Neural cell (in vitro differentiated cells): ENCODE data around the gene MARS2. TPM values are rescaled to one million over a fixed set of nuclear protein-coding genes. Genes with fewer than 3 reads are reported as not detected.
A peak's percentile ranks its signal among the peaks of the same experiment; 100 is the strongest.

Experiments used
- H2AFZ ChIP-seq: fragments of 200-600, 300-800 bp; sonication (generic), shearing (Covaris generic); 2 replicates; pipeline ENCODE4 v1.6.0; 2014; ENCODE audit warnings: low read depth, mild to moderate bottlenecking, antibody characterized with exemption, low read length, moderate library complexity
- H3F3A ChIP-seq: fragments of 200-600 bp; shearing (Covaris generic); 2 replicates; pipeline ENCODE4 v1.6.1; 2016; ENCODE audit warnings: mild to moderate bottlenecking, moderate library complexity, mixed read lengths, antibody characterized with exemption, low read length; ENCODE audit not compliant: insufficient read depth, poor library complexity, severe bottlenecking
- H3K27ac ChIP-seq: fragments of 200-600, 300-800 bp; sonication (generic), shearing (Covaris generic); 2 replicates; pipeline ENCODE4 v1.5.1; 2014; ENCODE audit warnings: mild to moderate bottlenecking, low read length, moderate library complexity
- H3K27me3 ChIP-seq: fragments of 300-800, 200-600 bp; sonication (generic), shearing (Covaris generic); 2 replicates; pipeline ENCODE4 v1.6.0; 2014; ENCODE audit warnings: mild to moderate bottlenecking, low read depth, low read length, moderate library complexity; ENCODE audit not compliant: insufficient read depth
- H3K36me3 ChIP-seq: fragments of 300-800, 200-600 bp; sonication (generic), shearing (Covaris generic); 2 replicates; pipeline ENCODE4 v1.5.1; 2014; ENCODE audit warnings: mild to moderate bottlenecking, antibody characterized with exemption, low read length, moderate library complexity; ENCODE audit not compliant: insufficient read depth
- H3K4me2 ChIP-seq: fragments of 300-800, 200-600 bp; sonication (generic), shearing (Covaris generic); 2 replicates; pipeline ENCODE4 v1.6.0; 2014; ENCODE audit warnings: mild to moderate bottlenecking, low read length
- H3K4me3 ChIP-seq: fragments of 300-800, 200-600 bp; sonication (generic), shearing (Covaris generic); 2 replicates; pipeline ENCODE4 v1.5.1; 2014; ENCODE audit warnings: mild to moderate bottlenecking, low read length, moderate library complexity
- H3K79me2 ChIP-seq: fragments of 200-600 bp; shearing (Covaris generic); replicated peaks from 2 replicates; pipeline ENCODE4 v1.6.0; 2014; ENCODE audit warnings: mild to moderate bottlenecking, low read length, moderate library complexity; ENCODE audit not compliant: insufficient read depth
- H3K9ac ChIP-seq: fragments of 300-800, 200-600 bp; sonication (generic), shearing (Covaris generic); 2 replicates; pipeline ENCODE4 v1.6.1; 2016; ENCODE audit warnings: mild to moderate bottlenecking, low read length, mixed read lengths
- H3K9me2 ChIP-seq: fragments of 200-600 bp; shearing (Covaris generic); 2 replicates; pipeline ENCODE4 v1.6.1; 2016; ENCODE audit warnings: mild to moderate bottlenecking, low read length, mixed read lengths; ENCODE audit not compliant: insufficient read depth
- H3K9me3 ChIP-seq: fragments of 200-600, 300-800 bp; sonication (generic), shearing (Covaris generic); 2 replicates; pipeline ENCODE4 v1.6.1; 2016; ENCODE audit warnings: mild to moderate bottlenecking, mixed run types, low read length, moderate library complexity, mixed read lengths
- H4K20me1 ChIP-seq: fragments of 200-600 bp; shearing (Covaris generic); 2 replicates; pipeline ENCODE4 v1.6.1; 2016; ENCODE audit warnings: mild to moderate bottlenecking, mixed run types; ENCODE audit not compliant: insufficient read depth
- EP300 ChIP-seq: fragments of 450-650 bp; conservative IDR thresholded peaks from 2 replicates; pipeline ENCODE4 v1.6.1; 2014; ENCODE audit warnings: antibody characterized with exemption, mild to moderate bottlenecking, moderate library complexity; ENCODE audit not compliant: poor library complexity, severe bottlenecking
- EZH2 ChIP-seq: fragments of 200-600, 300-800 bp; shearing (Covaris generic), sonication (generic); IDR thresholded peaks from 2 replicates; pipeline ENCODE4 v1.6.1; 2014; ENCODE audit warnings: antibody characterized with exemption, low read length, borderline replicate concordance, mild to moderate bottlenecking; ENCODE audit not compliant: insufficient read depth, poor library complexity, severe bottlenecking
- MXI1 ChIP-seq: fragments of 450-650 bp; conservative IDR thresholded peaks from 2 replicates; pipeline ENCODE4 v1.6.1; 2014; ENCODE audit warnings: antibody characterized with exemption, mild to moderate bottlenecking; ENCODE audit not compliant: poor library complexity, severe bottlenecking
- POLR2AphosphoS5 ChIP-seq: IDR thresholded peaks from 2 replicates; pipeline ENCODE4 v1.6.1; 2012
- RAD21 ChIP-seq: fragments of 450-650 bp; conservative IDR thresholded peaks from 2 replicates; pipeline ENCODE4 v1.6.1; 2014; ENCODE audit warnings: antibody characterized with exemption, mild to moderate bottlenecking, moderate library complexity
- SMC3 ChIP-seq: fragments of 450-650 bp; conservative IDR thresholded peaks from 2 replicates; pipeline ENCODE4 v1.6.1; 2014; ENCODE audit warnings: antibody characterized with exemption, mild to moderate bottlenecking, moderate library complexity; ENCODE audit not compliant: poor library complexity
- TAF1 ChIP-seq: IDR thresholded peaks from 2 replicates; pipeline ENCODE4 v1.6.1; 2012; ENCODE audit warnings: low read depth
- polyA plus RNA-seq: library from polyadenylated mRNA; depleted of rRNA; stranded (reverse); fragments of >200 nt; gene quantifications from 2 replicates; pipeline ENCODE4 v1.2.3, GENCODE V29; 2014
- TF ChIP-seq, protein P1 (sequence below): IDR thresholded peaks from 2 replicates; pipeline ENCODE4 v1.6.1; 2012; ENCODE audit warnings: borderline replicate concordance
- TF ChIP-seq, protein P2 (sequence below): fragments of 450-650 bp; IDR thresholded peaks from 2 replicates; pipeline ENCODE4 v1.5.1; 2014; ENCODE audit warnings: antibody characterized with exemption, mild to moderate bottlenecking, moderate library complexity; ENCODE audit not compliant: poor library complexity, severe bottlenecking

The MARS2 gene
- polyA plus RNA-seq, 1 donor from 2014 or later, result 3.8 TPM

DNA sequence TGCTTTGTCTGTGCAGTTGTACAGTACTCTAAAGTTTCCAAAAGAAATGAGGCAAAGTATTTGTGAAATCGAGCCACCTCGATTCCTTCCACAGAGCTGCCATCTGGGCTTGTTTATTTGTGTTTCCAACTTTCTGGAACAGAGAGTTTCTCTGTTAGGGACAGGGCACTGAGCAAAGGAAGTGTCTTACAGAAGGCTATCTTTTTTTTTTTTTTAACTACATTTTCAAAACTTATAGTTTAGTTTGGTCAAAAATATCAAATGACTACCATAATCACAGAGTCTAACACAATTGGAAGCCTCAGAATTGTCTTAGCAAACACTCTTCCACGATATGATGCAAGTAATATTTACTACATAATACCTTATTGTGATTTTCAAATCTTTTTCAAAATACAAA is 30.6 kb upstream of the MARS2 start:
- Histone ChIP-seq H3F3A (no peaks in the 10 kb centered on the region), H3K4me2 (no peak overlapping the region), H3K9ac (no peak overlapping the region), H2AFZ (no peak overlapping the region), H3K9me2 (no peaks in the 10 kb centered on the region), H3K27me3 (no peaks in the 10 kb centered on the region), H3K79me2 (peaks cover 4% of the 10 kb centered on the region), H4K20me1 (no peaks in the 10 kb centered on the region), H3K36me3 (no peaks in the 10 kb centered on the region), H3K9me3 (no peaks in the 10 kb centered on the region), H3K4me3 (no peak overlapping the region), H3K27ac (no peak overlapping the region)
- TF ChIP-seq, protein P1, sequence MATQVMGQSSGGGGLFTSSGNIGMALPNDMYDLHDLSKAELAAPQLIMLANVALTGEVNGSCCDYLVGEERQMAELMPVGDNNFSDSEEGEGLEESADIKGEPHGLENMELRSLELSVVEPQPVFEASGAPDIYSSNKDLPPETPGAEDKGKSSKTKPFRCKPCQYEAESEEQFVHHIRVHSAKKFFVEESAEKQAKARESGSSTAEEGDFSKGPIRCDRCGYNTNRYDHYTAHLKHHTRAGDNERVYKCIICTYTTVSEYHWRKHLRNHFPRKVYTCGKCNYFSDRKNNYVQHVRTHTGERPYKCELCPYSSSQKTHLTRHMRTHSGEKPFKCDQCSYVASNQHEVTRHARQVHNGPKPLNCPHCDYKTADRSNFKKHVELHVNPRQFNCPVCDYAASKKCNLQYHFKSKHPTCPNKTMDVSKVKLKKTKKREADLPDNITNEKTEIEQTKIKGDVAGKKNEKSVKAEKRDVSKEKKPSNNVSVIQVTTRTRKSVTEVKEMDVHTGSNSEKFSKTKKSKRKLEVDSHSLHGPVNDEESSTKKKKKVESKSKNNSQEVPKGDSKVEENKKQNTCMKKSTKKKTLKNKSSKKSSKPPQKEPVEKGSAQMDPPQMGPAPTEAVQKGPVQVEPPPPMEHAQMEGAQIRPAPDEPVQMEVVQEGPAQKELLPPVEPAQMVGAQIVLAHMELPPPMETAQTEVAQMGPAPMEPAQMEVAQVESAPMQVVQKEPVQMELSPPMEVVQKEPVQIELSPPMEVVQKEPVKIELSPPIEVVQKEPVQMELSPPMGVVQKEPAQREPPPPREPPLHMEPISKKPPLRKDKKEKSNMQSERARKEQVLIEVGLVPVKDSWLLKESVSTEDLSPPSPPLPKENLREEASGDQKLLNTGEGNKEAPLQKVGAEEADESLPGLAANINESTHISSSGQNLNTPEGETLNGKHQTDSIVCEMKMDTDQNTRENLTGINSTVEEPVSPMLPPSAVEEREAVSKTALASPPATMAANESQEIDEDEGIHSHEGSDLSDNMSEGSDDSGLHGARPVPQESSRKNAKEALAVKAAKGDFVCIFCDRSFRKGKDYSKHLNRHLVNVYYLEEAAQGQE, result no peak
- TF ChIP-seq TAF1 (no peak), MXI1 (no peak), RAD21 (no peak), POLR2AphosphoS5 (no peak), SMC3 (no peak), EP300 (no peak), EZH2 (no peak)
- TF ChIP-seq, protein P2, sequence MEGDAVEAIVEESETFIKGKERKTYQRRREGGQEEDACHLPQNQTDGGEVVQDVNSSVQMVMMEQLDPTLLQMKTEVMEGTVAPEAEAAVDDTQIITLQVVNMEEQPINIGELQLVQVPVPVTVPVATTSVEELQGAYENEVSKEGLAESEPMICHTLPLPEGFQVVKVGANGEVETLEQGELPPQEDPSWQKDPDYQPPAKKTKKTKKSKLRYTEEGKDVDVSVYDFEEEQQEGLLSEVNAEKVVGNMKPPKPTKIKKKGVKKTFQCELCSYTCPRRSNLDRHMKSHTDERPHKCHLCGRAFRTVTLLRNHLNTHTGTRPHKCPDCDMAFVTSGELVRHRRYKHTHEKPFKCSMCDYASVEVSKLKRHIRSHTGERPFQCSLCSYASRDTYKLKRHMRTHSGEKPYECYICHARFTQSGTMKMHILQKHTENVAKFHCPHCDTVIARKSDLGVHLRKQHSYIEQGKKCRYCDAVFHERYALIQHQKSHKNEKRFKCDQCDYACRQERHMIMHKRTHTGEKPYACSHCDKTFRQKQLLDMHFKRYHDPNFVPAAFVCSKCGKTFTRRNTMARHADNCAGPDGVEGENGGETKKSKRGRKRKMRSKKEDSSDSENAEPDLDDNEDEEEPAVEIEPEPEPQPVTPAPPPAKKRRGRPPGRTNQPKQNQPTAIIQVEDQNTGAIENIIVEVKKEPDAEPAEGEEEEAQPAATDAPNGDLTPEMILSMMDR, result no peak

DNA sequence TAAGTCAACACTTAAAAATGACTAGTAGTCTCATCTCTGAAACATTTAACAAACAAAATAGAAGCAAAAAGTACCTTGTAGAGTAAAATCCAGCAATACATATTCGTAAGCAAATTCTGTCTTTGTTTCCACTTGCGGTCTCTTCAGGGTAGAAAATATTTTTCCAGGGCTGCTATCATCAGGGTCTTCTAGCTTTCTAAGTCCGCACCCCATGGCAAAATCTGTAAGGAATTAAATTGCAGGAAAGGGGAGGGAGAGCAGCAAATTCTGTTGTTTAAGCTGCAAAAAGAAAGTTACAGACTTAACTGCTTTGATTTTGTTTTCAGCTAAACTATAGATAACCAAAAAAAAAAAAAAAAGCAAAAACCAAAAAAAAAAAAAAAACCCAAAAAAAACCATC is 29.9 kb upstream of the MARS2 start, which contains the start of gene RFTN2:
Gene RFTN2 (minus strand): TSS at position 342 of the 400 bp plus-strand sequence. CDS start 129 bp downstream, at position 213.
- Histone ChIP-seq H3K4me2 (no peak within 1 kb of the TSS), H3K36me3 (no peaks in the 10 kb centered on the region), H3K9ac (no peak within 1 kb of the TSS), H3K9me2 (no peaks in the 10 kb centered on the region), H3K4me3 (peak within 1 kb of the TSS; percentile 45), H4K20me1 (no peaks in the 10 kb centered on the region), H3K27ac (no peak within 1 kb of the TSS), H2AFZ (no peak within 1 kb of the TSS), H3K9me3 (no peaks in the 10 kb centered on the region), H3K79me2 (peaks cover 4% of the 10 kb centered on the region), H3F3A (no peaks in the 10 kb centered on the region), H3K27me3 (no peaks in the 10 kb centered on the region)
- TF ChIP-seq POLR2AphosphoS5, result no peak
- TF ChIP-seq, protein P1, result no peak
- TF ChIP-seq MXI1, result no peak
- no peak for TF ChIP-seq EZH2
- no peak for TF ChIP-seq SMC3
- no peak for TF ChIP-seq EP300
- TF ChIP-seq RAD21, result no peak
- TF ChIP-seq, protein P2, result no peak
